Measurements from ENCODE around the gene SCAMP4.

SCAMP4 gene

DNA sequence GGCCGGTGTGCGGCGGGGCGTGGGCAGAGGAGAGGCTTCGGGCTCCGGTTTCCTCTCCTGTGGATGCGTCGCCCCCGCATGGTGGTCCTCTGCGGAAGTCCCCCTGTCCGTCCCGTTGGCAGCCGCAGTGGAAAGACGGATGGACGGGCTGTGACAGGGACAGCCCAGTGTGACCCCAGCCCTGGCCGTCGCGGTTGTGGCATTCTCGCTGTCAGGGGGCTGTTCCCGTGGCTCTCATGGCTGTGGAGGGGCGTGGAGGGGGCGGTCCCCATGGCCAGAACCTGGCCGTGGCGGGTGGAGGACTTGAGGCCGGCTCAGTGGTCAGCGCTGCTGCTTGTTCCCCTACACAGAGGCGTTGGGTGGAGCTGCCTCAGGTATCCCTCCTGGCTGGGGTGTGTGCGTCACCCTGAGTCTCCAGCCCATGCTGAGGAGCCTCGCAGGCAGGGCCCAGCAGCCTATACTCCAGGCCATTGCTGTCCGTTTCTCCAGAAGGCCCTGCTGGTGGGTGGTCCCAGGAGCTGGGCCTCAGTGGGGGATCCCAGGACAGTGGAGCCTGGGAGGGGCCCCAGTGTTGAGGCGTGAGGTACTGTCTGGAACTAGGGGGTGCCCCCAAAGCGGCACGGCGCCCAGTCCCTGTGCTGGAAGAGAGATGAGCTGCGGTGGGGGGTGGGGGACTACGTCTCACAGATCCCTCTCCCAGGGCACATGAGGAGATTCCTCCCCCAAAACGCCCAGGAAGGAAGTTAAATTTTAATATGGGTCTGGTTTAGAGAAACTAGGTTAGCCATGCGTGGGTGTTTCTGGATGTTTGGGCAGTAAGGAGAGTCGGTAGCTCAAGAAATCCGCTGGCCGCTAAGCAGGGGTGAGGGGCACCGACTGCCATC, 56.0 kb downstream of the SCAMP4 start:
- no peak for DNase-seq

DNA sequence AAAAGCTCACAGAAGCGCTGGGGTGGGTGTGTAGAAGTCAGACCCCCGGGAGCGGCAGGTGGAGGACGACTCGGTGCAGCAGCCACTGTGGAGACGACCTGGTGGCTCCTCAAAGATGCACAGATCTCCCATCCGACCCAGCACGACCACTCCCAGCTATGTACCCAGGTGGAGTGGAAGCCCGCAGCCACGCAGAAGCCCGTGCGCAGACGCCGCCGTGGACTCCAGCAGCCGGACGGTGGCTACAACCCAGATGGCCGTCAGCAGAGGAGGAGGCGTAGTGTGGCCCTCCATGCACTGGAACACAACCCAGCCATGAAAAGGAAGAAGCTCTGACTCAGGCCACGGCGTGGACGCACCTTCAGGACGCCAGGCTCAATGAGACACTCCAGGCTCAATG, 57.5 kb downstream of the SCAMP4 start:
- DNase-seq: no peak

GRCh38 chr19:1967087-1967608, 61.9 kb downstream of the SCAMP4 start:
- no peak for DNase-seq

DNA sequence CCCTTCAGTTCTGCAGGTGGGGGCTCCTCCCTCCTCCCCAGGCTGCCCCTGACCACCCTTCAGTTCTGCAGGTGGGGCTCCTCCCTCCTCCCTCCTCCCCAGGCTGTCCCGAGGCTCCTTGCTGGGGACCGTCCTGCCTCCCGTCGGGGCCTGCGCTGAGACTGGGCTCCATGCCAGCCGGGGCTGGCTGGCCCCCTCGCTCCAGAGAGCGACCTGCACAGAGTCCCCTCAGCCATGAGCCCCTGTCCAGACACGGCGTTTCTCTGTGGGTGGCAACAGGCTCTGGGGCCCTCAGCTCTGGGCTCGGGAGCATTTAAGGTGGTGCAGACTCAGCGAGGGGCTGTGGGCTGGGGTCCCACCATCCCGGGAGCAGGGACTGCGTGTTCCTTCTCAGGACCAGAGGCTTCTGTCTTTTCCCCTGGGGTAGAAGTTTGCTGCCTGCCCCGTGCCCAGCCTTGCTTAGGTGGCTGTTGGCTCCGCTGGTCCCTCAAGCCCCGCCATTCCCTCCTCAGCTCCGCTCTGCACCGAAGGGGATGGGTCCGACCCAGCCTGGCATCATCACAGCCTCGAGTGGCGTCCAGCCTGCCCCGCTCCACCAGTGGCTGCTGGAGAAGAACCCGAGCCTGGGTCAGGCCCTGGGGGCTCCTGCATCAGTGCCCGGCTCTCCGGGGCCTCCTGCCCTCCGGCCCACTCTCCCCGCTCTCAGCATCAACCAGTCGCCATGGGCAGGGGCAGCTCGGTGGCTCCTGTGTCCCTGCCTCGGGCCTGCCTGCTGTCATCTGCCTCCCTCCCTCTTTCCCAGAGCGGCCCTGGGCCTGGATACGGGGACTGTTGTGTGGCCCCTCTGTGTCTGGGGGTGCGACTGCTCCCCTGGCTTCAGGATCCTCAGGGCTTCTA, 63.3 kb downstream of the SCAMP4 start:
- no peak for DNase-seq

DNA sequence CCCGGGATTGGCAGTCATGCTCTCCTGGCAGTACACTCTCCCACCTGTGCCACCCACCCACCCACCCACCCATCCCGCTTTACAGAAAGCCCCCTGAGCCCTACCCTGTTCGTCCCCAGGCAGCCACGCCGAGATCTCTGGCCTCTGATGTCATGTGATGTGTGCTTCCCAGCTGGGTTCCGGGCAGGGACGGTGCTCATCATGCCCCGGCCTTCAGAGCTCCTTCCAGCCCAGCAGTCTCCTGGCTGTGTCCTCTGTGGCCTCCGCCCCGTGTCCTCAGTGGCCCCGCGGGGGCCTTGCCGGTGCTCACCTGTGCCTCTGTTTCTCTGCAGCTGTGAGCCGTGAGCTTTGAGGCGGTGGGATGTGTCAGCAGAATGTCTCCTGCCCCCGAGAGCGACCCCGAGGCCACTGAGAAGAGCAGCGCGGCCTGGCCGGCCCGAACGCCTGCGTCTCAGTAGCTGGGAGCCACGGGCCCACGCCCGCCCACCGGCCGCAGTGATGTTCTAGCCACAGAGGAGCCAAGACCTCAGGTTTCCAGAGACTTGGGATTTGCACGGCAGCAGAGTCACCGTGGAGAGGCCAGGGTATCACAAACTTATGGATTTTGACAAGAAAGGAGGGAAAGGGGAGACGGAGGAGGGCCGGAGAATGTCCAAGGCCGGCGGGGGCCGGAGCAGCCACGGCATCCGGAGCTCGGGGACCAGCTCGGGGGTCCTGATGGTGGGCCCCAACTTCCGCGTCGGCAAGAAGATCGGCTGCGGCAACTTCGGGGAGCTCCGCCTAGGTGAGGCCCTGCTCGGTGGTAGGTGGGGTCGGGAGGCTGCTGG, 64.2 kb downstream of the SCAMP4 start:
- DNase-seq: no peak

- no peak for DNase-seq
These were observed 65.0 kb downstream of the SCAMP4 start for GRCh38 chr19:1970003-1970805.

- DNase-seq: no peak
These were observed 65.8 kb downstream of the SCAMP4 start for GRCh38 chr19:1970806-1971502.

- DNase-seq: no peak
These were observed 69.4 kb downstream of the SCAMP4 start for GRCh38 chr19:1974381-1975161.

DNA sequence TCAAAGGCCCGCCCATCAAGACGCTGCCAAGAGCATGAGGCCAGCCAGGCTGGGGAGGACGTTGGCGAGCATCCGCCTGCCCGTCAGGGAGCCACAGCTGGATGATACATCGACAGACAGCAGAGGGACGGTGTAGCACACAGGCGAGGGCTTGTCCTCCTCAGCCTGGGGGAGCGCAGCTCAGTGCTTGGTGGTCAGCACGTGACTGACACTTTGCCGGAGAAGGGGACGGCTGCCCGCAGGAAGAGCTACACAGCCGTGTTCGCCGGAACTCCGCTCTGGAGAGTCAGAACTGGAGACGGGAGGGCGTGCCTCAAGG, 69.9 kb downstream of the SCAMP4 start:
- DNase-seq: no peak
